Lung (tissue), 12 donors: Measurements from ENCODE around the gene NAB1. TPM values are rescaled to one million over a fixed set of nuclear protein-coding genes. Genes with fewer than 3 reads are reported as not detected.

ENCODE experiments used
- ATAC-seq: fragments of 200-7000 bp; cut with Tn5 transposase; one replicate; pipeline ENCODE4 v1.9.1; 2020; ENCODE audit warnings: moderate number of reproducible peaks; ENCODE audit not compliant: insufficient read depth, low FRiP score
- DNase-seq, 3 donors: peaks; one replicate each; pipeline ENCODE4 v3.0.0-alpha.2; 2013 to 2017
- H3K27ac ChIP-seq, 2 donors: one replicate each; pipeline ENCODE4 v1.5.1; 2013; ENCODE audit warnings: mild to moderate bottlenecking in 2 of 2, moderate library complexity in 2 of 2, control low read depth in 1 of 2, inconsistent platforms in 1 of 2, low read depth in 1 of 2, low read length in 1 of 2
- H3K27me3 ChIP-seq, 3 donors: one replicate each; pipeline ENCODE4 v1.5.1; 2013; ENCODE audit warnings: low read length in 2 of 3; ENCODE audit not compliant: control insufficient read depth in 3 of 3, insufficient read depth in 3 of 3
- H3K36me3 ChIP-seq, 4 donors: one replicate each; pipeline ENCODE4 v1.5.1; 2013; ENCODE audit warnings: low read length in 4 of 4, mild to moderate bottlenecking in 1 of 4, moderate library complexity in 1 of 4; ENCODE audit not compliant: control insufficient read depth in 4 of 4, insufficient read depth in 4 of 4
- H3K4me1 ChIP-seq, 5 donors: one replicate each; pipeline ENCODE4 v1.5.1; 2013; ENCODE audit warnings: low read length in 5 of 5, mild to moderate bottlenecking in 2 of 5, moderate library complexity in 1 of 5; ENCODE audit not compliant: control insufficient read depth in 5 of 5, insufficient read depth in 5 of 5
- H3K4me3 ChIP-seq: one replicate; pipeline ENCODE4 v1.5.1; 2013; ENCODE audit warnings: mild to moderate bottlenecking, control low read depth, moderate library complexity
- H3K9ac ChIP-seq, 2 donors: one replicate each; pipeline ENCODE4 v1.5.1; 2013; ENCODE audit warnings: low read length in 2 of 2, control low read depth in 1 of 2; ENCODE audit not compliant: insufficient read depth in 1 of 2
- H3K9me3 ChIP-seq, 4 donors: one replicate each; pipeline ENCODE4 v1.5.1; 2013; ENCODE audit warnings: low read length in 3 of 4, mild to moderate bottlenecking in 1 of 4, moderate library complexity in 1 of 4; ENCODE audit not compliant: control insufficient read depth in 4 of 4, insufficient read depth in 3 of 4
- CTCF ChIP-seq: IDR thresholded peaks from 2 replicates; pipeline ENCODE4 v1.5.1; 2012; ENCODE audit warnings: mild to moderate bottlenecking; ENCODE audit errors: control extremely low read depth, extremely low read depth
- WGBS, 2 donors: extraction: QIAGEN DNeasy Blood & Tissue Kit; methylation state at CpG; one replicate each; pipeline ENCODE4 v1.1.7; 2013; 5-methylcytosine and 5-hydroxymethylcytosine counted together
- polyA plus RNA-seq, 2 donors: library from polyadenylated mRNA; stranded (reverse); fragments of 200-250 nt; gene quantifications; one replicate each; pipeline ENCODE4 v1.2.1, GENCODE V29; 2013
- total RNA-seq, 2 donors: library from RNA; depleted of rRNA in 1 of 2; stranded (reverse); fragments of >200 nt in 1 of 2; gene quantifications; one replicate each; pipeline ENCODE4 v1.2.1, GENCODE V29; 2014 to 2021
- donor health status: control.
- donor health status: control.
- donor health status: Bipolar disorder and iron deficiency.
- donor health status: healthy.
- donor health status: DM: yes; HTN: yes; CAD: no.

NAB1 gene
- total and polyA plus RNA-seq, 4 donors = 14.3 to 71.9 (median 22.2) TPM

- no peak for TF ChIP-seq CTCF
- H3K27me3 ChIP-seq = no peaks in the 10 kb centered on the region
- no peak overlapping the region for H3K27ac ChIP-seq
- peaks cover 0 to 40% (median 4%) of the 10 kb centered on the region in 5 donors for H3K4me1 ChIP-seq
- ATAC-seq (no peak), DNase-seq (no peak)
- whole genome bisulfite sequencing, 2 donors = 72 to 76% methylated on average over 3 of the region's 3 CpGs
- H3K36me3 ChIP-seq = no peaks in the 10 kb centered on the region
- H3K4me3 ChIP-seq = no peak overlapping the region
- H3K9ac ChIP-seq = no peak overlapping the region
- H3K9me3 ChIP-seq = no peaks in the 10 kb centered on the region
These were observed 7.4 kb upstream of the NAB1 start for GRCh38 chr2:190641469-190641868.

GRCh38 chr2:190646780-190647522, 1.9 kb upstream of the NAB1 start:
- Histone ChIP-seq H3K9ac (no peak overlapping the region), H3K9me3 (no peaks in the 10 kb centered on the region), H3K4me3 (no peak overlapping the region), H3K36me3 (no peaks in the 10 kb centered on the region), H3K4me1 (peaks cover 0 to 24% (median 0%) of the 10 kb centered on the region in 5 donors), H3K27ac (peak overlapping the region in 1 of 2 donors; percentile 66), H3K27me3 (no peaks in the 10 kb centered on the region)
- no peak for TF ChIP-seq CTCF
- DNase-seq = no peak
- WGBS, 2 donors = 71 to 78% methylated on average over 9 of the region's 9 CpGs
- no peak for ATAC-seq

GRCh38 chr2:190648289-190649034, 421 bp upstream of the NAB1 start:
- no peaks in the 10 kb centered on the region for H3K27me3 ChIP-seq
- peaks cover 0 to 35% (median 7%) of the 10 kb centered on the region in 5 donors for H3K4me1 ChIP-seq
- TF ChIP-seq CTCF = no peak
- WGBS, 2 donors = 1% methylated on average over 62 to 75 of the region's 78 CpGs
- no peak overlapping the region for H3K9ac ChIP-seq
- peak; percentile 91 for ATAC-seq
- H3K9me3 ChIP-seq = no peaks in the 10 kb centered on the region
- peak; percentile 88 to 93 (median 89) for DNase-seq
- peak overlapping the region; percentile 64 for H3K4me3 ChIP-seq
- H3K27ac ChIP-seq = peak overlapping the region; percentile 88 to 95
- H3K36me3 ChIP-seq = no peaks in the 10 kb centered on the region
